Stimulated activated CD4-positive, alpha-beta T cell treated with anti-CD3 and anti-CD28 coated beads, Interleukin-1b, Interleukin-23, amount 100 ng/mL, for 48 hours (primary cell): ENCODE data around the gene ATG2B.
"Not testable (repeated sequence)": the region's sequence is repeated elsewhere in the genome, so short reads cannot be mapped to it uniquely, and the experiment has no call there.

Experiments used
- DNase-seq: peaks from one replicate; pipeline ENCODE4 v3.0.0-alpha.2; 2020

The ATG2B gene

DNA sequence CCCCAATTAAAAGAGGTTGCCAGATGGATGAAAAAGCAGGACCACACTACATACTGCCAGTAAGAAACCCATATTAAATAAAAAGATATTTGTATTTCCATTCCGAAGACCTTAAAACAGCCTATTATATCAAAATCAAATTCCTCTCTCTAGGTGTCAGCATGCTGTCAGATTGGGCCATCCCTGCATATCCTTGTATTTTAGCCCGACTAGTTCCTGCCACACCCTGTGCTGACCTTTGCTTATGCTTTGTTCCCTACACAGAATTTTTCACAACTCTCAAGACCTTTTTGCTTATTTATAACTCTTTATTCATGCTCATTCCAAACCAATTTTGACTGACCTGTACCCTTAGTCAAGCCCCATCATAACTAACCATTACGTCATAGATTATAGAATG, 13.0 kb upstream of the ATG2B start:
- DNase-seq, result no peak

- no peak for DNase-seq
Observed at GRCh38 chr14:96373538-96373937, 10.4 kb upstream of the ATG2B start.

DNA sequence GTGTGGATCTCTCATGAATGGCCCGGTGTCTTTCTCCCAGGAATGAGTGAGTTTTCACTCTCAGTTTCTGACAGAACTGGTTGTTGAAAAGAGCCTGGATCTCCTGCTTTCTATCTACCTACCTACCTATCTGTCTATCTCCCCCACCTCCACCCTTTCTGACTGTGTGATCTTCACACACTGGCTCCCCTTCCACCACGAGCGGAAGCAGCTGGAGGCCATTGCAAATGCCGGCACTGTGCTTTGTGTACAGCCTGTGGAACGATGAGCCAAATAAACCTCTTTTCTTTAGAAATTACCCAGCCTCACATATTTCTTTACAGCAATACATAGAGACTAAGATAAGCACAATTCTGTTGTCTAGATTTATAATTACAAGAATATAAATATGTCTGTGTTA, 7.4 kb upstream of the ATG2B start:
- DNase-seq, result no peak

- DNase-seq, result no peak
Observed at GRCh38 chr14:96368534-96368933, 5.4 kb upstream of the ATG2B start.

DNA sequence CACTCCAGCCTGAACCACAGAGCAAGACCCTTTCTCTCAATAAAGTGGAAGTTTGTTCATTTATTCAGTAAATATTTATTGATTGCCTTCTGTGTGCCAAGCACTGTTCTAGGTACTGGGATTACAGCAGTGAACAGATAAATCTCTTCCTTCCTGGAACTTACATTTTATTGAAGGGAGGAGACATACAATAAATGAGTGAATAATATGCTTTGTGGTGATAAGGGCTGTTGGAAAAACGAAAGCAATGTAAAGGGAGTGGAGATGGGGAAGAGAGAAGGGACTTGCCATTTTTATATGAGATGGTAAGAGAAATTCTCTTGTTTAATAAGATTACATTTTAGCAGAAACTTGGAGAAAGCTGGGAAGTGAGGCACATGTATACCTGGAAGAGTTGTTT, 1.8 kb upstream of the ATG2B start:
- DNase-seq, result no peak

DNA sequence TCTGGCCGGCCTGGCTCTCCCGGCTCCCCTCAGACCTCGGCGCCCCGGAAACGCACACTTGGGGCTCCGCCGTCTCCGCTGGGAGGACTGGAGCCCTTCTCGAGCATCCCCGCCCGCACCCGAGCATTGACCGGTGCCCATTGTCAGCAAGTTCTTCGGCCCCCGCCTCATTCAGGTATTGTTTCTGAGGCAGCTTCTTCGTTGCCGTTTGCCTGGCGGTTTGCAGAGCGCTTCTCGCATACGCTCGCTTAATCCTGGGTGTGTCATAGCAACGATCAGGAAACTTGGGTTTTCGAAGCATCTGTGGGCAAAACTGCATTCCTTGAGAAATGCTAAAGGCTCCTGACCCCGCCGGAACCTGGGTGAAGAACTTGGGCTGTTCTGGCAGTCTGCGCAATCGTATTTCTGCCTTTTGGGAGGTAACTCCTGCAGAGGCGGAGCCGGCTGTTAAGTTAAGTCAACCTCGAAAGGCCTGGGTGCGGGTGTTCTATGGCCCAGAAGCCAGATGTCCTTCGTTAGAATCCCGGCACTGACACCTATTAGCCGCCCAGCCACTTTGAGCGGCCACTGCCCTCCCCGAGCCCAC, 703 bp upstream of the ATG2B start:
- DNase-seq, result peak; percentile 29

- DNase-seq, result peak; percentile 48
Observed at GRCh38 chr14:96362071-96362964, 823 bp downstream of the ATG2B start.

- DNase-seq, result no peak
Observed at GRCh38 chr14:96359959-96360358, 3.2 kb downstream of the ATG2B start.

- DNase-seq, result no peak
Observed at GRCh38 chr14:96357216-96357615, 5.9 kb downstream of the ATG2B start.

DNA sequence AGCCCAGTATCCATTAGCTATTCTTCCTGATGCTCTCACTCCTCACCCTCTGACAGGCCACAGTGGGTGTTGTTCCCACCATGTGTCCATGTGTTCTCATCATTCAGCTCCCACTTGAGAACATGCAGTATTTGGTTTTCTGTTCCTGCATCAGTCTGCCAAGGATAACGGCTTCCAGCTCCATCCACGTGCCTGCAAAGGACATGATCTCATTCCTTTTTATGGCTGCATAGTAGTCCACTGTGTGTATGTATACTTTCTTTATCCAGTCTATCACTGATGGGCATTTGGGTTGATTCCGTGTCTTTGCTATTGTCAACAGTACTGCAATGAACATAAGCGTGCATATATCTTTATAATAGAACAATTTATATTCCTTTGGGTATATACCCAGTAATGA, 8.9 kb downstream of the ATG2B start:
- DNase-seq, result no peak

GRCh38 chr14:96352708-96353107, 10.4 kb downstream of the ATG2B start:
- no peak for DNase-seq

- DNase-seq, result no peak
Observed at GRCh38 chr14:96351986-96352385, 11.2 kb downstream of the ATG2B start.

- DNase-seq, result no peak
Observed at GRCh38 chr14:96349286-96350075, 13.7 kb downstream of the ATG2B start.

DNA sequence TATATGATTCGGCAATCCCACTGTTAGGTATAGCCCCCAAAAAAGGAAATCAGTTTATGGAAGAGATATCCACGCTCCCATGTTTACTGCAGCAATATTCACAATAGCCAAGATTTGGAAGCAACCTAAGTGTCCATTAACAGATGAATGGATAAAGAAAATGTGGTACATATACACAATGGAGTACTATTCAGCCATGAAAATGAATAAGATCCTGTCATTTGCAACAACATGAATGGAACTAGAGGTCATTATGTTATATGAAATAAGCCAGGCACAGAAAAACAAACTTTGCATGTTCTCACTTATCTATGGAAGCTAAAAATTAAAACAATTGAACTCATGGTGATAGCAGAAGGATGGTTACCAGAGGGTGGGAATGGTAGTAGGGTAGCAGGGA, 15.2 kb downstream of the ATG2B start:
- DNase-seq, result not testable (repeated sequence)

DNA sequence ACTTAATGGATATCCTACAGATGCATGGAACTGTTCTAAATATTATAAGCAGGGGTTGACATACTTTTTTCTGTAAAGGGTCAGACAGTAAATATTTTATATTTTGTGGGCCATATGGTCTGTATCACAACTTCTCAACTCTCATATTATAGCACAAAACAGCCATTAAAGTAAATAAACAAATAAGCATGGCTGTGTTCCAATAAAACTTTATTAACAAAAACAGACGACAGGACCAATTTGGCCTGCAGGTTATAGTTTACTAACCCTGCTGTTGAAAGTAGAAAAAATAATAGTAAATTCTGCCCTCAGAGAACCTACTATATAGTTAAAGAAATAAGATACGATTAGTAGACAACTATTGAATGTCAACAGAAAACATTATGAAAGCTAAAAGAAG, 17.5 kb downstream of the ATG2B start:
- no peak for DNase-seq

GRCh38 chr14:96341323-96341722, 21.8 kb downstream of the ATG2B start:
- no peak for DNase-seq

DNA sequence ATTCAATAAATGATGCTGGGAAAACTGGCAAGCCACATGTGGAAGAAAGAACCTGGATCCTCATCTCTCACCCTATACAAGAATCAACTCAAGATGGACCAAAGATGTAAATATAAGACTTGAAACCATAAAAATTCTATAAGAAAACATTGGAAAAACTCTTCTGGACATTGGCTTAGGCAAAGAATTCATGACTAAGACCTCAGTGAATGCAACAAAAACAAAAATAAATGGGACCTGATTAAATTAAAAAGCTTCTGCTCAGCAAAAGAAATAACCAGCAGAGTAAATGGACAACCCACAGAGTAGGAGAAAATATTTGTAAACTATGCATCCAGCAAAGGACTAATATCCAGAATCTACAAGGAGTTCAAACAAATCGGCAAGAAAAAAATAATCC, 24.6 kb downstream of the ATG2B start:
- no peak for DNase-seq

DNA sequence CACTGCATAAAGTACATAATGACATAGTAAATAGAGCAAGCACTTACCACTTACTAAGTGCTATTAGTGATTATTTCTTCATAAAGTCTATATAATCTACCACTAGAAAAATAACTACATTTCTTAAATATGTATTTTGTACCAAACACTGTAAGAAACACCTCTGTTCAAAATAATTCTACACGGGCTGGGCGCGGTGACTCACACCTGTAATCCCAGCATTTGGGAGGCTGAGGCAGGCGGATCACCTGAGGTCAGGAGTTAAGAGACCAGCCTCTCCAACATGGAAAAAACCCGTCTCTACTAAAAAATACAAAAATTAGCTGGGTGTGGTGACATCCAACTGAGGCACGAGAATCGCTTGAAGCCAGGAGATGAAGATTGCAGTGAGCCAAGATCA, 38.9 kb downstream of the ATG2B start:
- DNase-seq, result no peak

- no peak for DNase-seq
Observed at GRCh38 chr14:96320605-96321004, 42.5 kb downstream of the ATG2B start.

- no peak for DNase-seq
Observed at GRCh38 chr14:96318836-96319235, 44.3 kb downstream of the ATG2B start.

- DNase-seq, result no peak
Observed at GRCh38 chr14:96316087-96316486, 47.1 kb downstream of the ATG2B start.

DNA sequence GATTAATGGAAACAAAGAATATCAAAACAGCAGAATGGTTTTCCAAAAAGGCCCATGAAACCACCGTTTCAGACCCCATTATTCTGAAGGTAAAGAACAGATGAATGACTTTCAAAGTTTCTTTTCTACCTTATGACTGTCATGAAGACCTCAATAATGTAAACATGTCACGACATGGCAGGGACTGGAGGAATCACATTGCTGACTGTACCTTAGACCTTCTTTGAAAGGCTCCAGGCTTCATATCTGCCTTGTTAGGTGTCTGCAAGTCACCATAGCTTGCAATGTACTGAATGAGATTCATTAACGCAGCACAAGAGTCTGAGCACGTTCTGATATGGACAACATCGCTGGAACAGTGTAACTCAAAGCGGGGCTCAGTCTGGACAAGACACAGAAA, 52.2 kb downstream of the ATG2B start:
- DNase-seq, result no peak

GRCh38 chr14:96309896-96310330, 53.2 kb downstream of the ATG2B start:
- DNase-seq, result no peak
